Neuron (in vitro differentiated cells): ENCODE data around the gene DNAH3.

Experiments
- H2AFZ ChIP-seq: one replicate; pipeline ENCODE4 v1.6.1; 2013; ENCODE audit warnings: low read depth, mild to moderate bottlenecking, inconsistent platforms, low read length, moderate library complexity
- H3K27me3 ChIP-seq: one replicate; pipeline ENCODE4 v1.6.1; 2013; ENCODE audit warnings: low read length; ENCODE audit not compliant: insufficient read depth
- H3K36me3 ChIP-seq: one replicate; pipeline ENCODE4 v1.6.1; 2013; ENCODE audit warnings: low read length; ENCODE audit not compliant: insufficient read depth
- H3K4me1 ChIP-seq: one replicate; pipeline ENCODE4 v1.6.1; 2013; ENCODE audit warnings: low read length; ENCODE audit not compliant: insufficient read depth
- H3K4me3 ChIP-seq: 2 replicates; pipeline ENCODE4 v1.5.1; 2013; ENCODE audit warnings: mild to moderate bottlenecking, low read length, moderate library complexity
- H3K9me3 ChIP-seq: one replicate; pipeline ENCODE4 v1.6.1; 2013; ENCODE audit warnings: low read length

Gene DNAH3

DNA sequence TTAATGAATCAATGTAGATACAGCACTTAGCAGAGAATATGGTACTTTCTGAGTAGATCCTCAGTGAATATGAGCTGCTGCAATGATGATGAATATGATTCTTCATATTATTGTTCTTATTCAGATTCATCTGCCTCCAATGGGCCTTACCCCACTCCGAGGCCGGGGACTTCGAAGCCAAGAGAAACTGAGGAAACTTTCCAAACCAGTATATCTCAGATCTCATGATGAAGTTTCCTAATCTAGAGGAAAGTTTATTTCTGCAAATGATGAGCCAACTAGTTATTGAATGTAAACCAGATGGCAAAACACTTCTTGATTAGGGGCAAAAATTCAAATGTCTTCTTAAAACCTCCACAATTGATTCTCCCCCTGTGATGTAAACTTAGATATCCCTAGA is 226.8 kb downstream of the DNAH3 start:
- Histone ChIP-seq H3K4me1 (no peaks in the 10 kb centered on the region), H3K4me3 (no peak overlapping the region), H3K9me3 (no peaks in the 10 kb centered on the region), H3K36me3 (peaks cover 13% of the 10 kb centered on the region), H2AFZ (no peak overlapping the region), H3K27me3 (no peaks in the 10 kb centered on the region)

GRCh38 chr16:20920799-20921198 is 229.8 kb downstream of the DNAH3 start:
- H3K4me1 ChIP-seq: no peaks in the 10 kb centered on the region
- no peak overlapping the region for H3K4me3 ChIP-seq
- H3K36me3 ChIP-seq: peaks cover 14% of the 10 kb centered on the region
- no peak overlapping the region for H2AFZ ChIP-seq
- no peaks in the 10 kb centered on the region for H3K27me3 ChIP-seq
- H3K9me3 ChIP-seq: no peaks in the 10 kb centered on the region

DNA sequence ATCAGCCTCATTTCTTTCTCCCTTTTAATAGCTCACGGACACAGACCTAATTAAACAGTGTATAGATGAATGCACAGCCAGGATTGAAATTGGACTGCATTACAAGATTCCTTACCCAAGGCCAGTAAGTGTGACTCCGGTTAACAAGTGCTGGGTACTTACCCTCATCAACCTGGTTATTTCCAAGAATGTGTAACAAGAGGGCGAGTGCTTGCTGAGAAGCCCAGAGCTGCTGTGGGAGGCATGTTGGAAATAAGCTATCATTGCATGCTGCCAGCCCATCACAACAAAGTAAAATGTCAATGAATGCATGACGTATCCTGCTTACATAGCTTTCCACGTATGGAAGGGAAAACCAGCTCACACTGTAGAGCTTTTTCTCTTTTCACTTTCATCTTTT is 230.6 kb downstream of the DNAH3 start:
- H2AFZ ChIP-seq: no peak overlapping the region
- H3K9me3 ChIP-seq: no peaks in the 10 kb centered on the region
- H3K36me3 ChIP-seq: peaks cover 16% of the 10 kb centered on the region
- no peaks in the 10 kb centered on the region for H3K4me1 ChIP-seq
- no peak overlapping the region for H3K4me3 ChIP-seq
- H3K27me3 ChIP-seq: no peaks in the 10 kb centered on the region

GRCh38 chr16:20918486-20919239 is 232.0 kb downstream of the DNAH3 start:
- no peaks in the 10 kb centered on the region for H3K9me3 ChIP-seq
- H3K36me3 ChIP-seq: peaks cover 6% of the 10 kb centered on the region
- H3K27me3 ChIP-seq: no peaks in the 10 kb centered on the region
- no peaks in the 10 kb centered on the region for H3K4me1 ChIP-seq
- no peak overlapping the region for H2AFZ ChIP-seq
- H3K4me3 ChIP-seq: no peak overlapping the region

DNA sequence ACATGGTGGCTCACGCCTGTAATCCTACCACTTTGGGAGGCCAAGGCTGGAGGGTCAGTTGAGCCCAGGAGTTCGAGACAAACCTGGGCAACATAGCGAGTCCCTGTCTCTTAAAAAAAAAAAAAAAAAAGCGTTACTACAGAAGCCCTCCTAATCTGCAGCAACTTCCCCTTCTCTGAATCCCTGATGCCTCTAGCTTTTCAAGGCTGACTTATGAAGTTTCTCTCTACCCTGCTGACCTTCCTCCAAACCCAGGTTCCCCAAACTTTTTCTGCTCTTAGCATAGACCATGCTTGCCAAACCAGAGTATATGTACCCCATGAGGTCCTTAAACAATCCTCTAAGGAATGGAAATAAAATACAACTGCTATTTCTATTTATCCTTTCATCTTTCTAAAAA is 233.7 kb downstream of the DNAH3 start:
- H3K4me3 ChIP-seq: no peak overlapping the region
- H3K4me1 ChIP-seq: no peaks in the 10 kb centered on the region
- H3K9me3 ChIP-seq: no peaks in the 10 kb centered on the region
- H2AFZ ChIP-seq: no peak overlapping the region
- H3K36me3 ChIP-seq: peaks cover 6% of the 10 kb centered on the region
- no peaks in the 10 kb centered on the region for H3K27me3 ChIP-seq

- no peaks in the 10 kb centered on the region for H3K9me3 ChIP-seq
- peaks cover 6% of the 10 kb centered on the region for H3K36me3 ChIP-seq
- no peaks in the 10 kb centered on the region for H3K4me1 ChIP-seq
Observed at GRCh38 chr16:20916289-20916688, 234.4 kb downstream of the DNAH3 start.

DNA sequence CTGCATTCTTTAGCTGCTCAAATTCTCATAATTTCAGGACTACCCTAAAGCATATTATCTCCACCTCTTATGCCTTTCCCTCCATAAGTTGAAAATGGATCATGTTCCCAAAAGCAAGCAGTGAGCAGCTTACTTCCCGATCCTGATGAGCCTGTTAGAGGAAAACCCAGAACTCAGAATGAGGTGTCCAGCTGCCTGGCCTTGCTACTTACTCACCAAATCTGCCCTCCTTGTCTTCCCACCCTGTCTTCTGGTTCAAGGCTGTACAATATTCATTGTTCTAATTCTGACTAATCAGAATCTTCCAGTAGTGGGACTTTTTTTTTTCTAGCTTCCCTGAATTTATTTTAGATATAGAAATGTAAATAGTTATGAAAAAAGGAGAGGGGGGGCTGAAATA is 239.3 kb downstream of the DNAH3 start:
- no peak overlapping the region for H3K4me3 ChIP-seq
- no peaks in the 10 kb centered on the region for H3K9me3 ChIP-seq
- no peaks in the 10 kb centered on the region for H3K27me3 ChIP-seq
- H2AFZ ChIP-seq: no peak overlapping the region
- H3K36me3 ChIP-seq: peaks cover 3% of the 10 kb centered on the region
- no peaks in the 10 kb centered on the region for H3K4me1 ChIP-seq

More at GRCh38 chr16:20916289-20916688, 234.4 kb downstream of the DNAH3 start:
- Histone ChIP-seq H3K4me3 (no peak overlapping the region), H3K27me3 (no peaks in the 10 kb centered on the region), H2AFZ (no peak overlapping the region)

- H3K27me3 ChIP-seq: no peaks in the 10 kb centered on the region
- no peaks in the 10 kb centered on the region for H3K4me1 ChIP-seq
- H3K36me3 ChIP-seq: peaks cover 3% of the 10 kb centered on the region
- no peak overlapping the region for H3K4me3 ChIP-seq
- no peaks in the 10 kb centered on the region for H3K9me3 ChIP-seq
- H2AFZ ChIP-seq: no peak overlapping the region
Observed at GRCh38 chr16:20910781-20911321, 239.8 kb downstream of the DNAH3 start.

GRCh38 chr16:20906341-20907255 is 244.0 kb downstream of the DNAH3 start:
- no peaks in the 10 kb centered on the region for H3K27me3 ChIP-seq
- peaks cover 5% of the 10 kb centered on the region for H3K4me1 ChIP-seq
- H3K4me3 ChIP-seq: no peak overlapping the region
- no peaks in the 10 kb centered on the region for H3K9me3 ChIP-seq
- H2AFZ ChIP-seq: no peak overlapping the region
- H3K36me3 ChIP-seq: no peaks in the 10 kb centered on the region

- Histone ChIP-seq H2AFZ (no peak overlapping the region), H3K36me3 (no peaks in the 10 kb centered on the region), H3K9me3 (no peaks in the 10 kb centered on the region), H3K4me3 (no peak overlapping the region), H3K27me3 (no peaks in the 10 kb centered on the region), H3K4me1 (peaks cover 7% of the 10 kb centered on the region)
Observed at GRCh38 chr16:20905576-20905975, 245.1 kb downstream of the DNAH3 start.

- H3K9me3 ChIP-seq: no peaks in the 10 kb centered on the region
- peaks cover 7% of the 10 kb centered on the region for H3K4me1 ChIP-seq
- no peaks in the 10 kb centered on the region for H3K27me3 ChIP-seq
- H3K4me3 ChIP-seq: no peak overlapping the region
- no peak overlapping the region for H2AFZ ChIP-seq
- H3K36me3 ChIP-seq: no peaks in the 10 kb centered on the region
Observed at GRCh38 chr16:20904507-20905081, 246.1 kb downstream of the DNAH3 start.

- Histone ChIP-seq H3K9me3 (no peaks in the 10 kb centered on the region), H3K27me3 (no peaks in the 10 kb centered on the region), H2AFZ (no peak overlapping the region), H3K36me3 (no peaks in the 10 kb centered on the region), H3K4me3 (no peak overlapping the region), H3K4me1 (peaks cover 9% of the 10 kb centered on the region)
Observed at GRCh38 chr16:20903899-20904506, 246.6 kb downstream of the DNAH3 start.
